Measurements from ENCODE around the gene TSEN54. TPM values are rescaled to one million over a fixed set of nuclear protein-coding genes. Genes with fewer than 3 reads are reported as not detected.
A peak's percentile ranks its signal among the peaks of the same experiment; 100 is the strongest.

Gene TSEN54
- total RNA-seq, 1 experiment from 2014 or later: 87.3 TPM

DNA sequence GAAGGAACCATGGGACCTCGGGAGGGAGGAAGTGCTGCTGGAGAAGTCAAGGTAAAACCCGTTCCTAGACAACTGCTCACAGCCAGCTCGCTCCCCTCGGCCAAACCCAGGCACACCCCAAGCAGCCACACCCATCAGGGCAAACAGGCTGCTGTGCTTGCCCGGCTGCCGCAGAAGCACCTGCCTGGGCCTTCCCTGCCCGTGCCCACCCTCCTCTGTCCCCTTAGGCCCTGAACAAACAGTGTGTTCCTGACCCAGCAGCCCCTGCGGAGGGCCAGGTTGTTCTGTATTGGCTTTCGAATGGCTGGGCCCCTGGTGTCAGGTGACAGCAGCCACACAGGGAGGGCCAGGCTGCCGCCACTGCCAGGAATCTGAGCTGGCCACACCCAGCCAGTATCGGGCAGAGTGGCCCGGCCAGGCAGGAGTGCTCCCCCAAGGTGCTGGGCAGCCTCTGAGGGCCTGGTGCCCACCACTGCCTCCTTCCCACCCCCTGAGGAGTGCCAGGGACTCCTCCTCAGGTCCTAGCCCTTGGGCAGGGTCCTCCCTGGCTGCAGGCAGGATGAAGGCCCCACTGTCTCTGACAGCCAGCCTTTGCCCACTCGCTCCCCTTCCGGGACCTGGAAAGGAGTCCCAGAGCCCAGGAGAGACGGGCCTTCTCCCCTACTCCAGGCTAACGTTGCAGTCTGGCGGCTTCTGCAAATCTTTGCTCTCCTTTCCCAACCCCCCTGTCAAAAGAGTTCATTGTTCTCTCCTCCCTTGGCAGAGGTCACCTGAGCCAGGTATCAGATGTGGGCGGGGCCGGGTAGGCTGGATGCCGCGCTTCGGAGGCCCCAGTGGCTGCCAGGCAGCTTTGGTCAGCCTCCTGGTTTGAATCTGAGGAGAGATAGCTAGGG, 33.2 kb downstream of the TSEN54 start:
- Histone ChIP-seq H3K4me3 (replicated peaks in 1 of 2; ENCODE audit: low read depth in 1 of 2, low read length in 2 of 2) (peak overlapping the region; percentile 50 to 58), H3K4me1 (ENCODE audit: control insufficient read depth in 1 of 2, insufficient read depth in 2 of 2, low read length in 2 of 2) (peaks cover 33 to 39% of the 10 kb centered on the region in 2 experiments), H3K9me2 (ENCODE audit: insufficient read depth) (no peaks in the 10 kb centered on the region), H3K36me3 (ENCODE audit: control insufficient read depth in 1 of 2, insufficient read depth in 2 of 2, low read length in 2 of 2) (no peaks in the 10 kb centered on the region; a peak in 1 of 4 replicates), H3K27me3 (ENCODE audit: insufficient read depth, low read length) (no peaks in the 10 kb centered on the region), H3K79me2 (ENCODE audit: insufficient read depth, low read length) (peaks cover 16% of the 10 kb centered on the region; the same call in 1 of the 2 replicates), H3K9me3 (ENCODE audit: control insufficient read depth in 1 of 2, insufficient read depth in 1 of 2, low read depth in 1 of 2, low read length in 2 of 2) (no peaks in the 10 kb centered on the region), H4K20me1 (ENCODE audit: insufficient read depth) (no peaks in the 10 kb centered on the region), H3K27ac (ENCODE audit: low read depth, low read length) (peak overlapping the region; percentile 95), H3K9ac (ENCODE audit: low read length) (peak overlapping the region; percentile 69), H2AFZ (ENCODE audit: low read depth, low read length, poor library complexity, severe bottlenecking) (no peak overlapping the region), H3K4me2 (ENCODE audit: low read length) (peak overlapping the region; percentile 93)
- DNase-seq (ENCODE audit: low read depth, low spot score): peak; percentile 63
- ChIA-PET RAD21 (ENCODE audit: low non-redundant PET in 1 of 2, low total read pairs in 2 of 2, uncharacterized antibody in 2 of 2, unreplicated experiment in 2 of 2) (interaction anchor here (0.7 to 1.4 kb wide), 4 partner anchors 23 to 33 kb away, joined by 3 to 10 read pairs (median 4); partner anchors contain the start of genes LLGL2 (in 1 of the 2) and TSEN54 (in 1 of the 2)), POLR2A (interaction anchor here (1.3 to 1.4 kb wide), 3 partner anchors 10 to 24 kb away, joined by 4 to 5 read pairs (median 4); partner anchors contain the start of gene LLGL2), CTCF (interaction anchor here (0.7 to 1.6 kb wide), 4 partner anchors 24 to 84 kb away, joined by 3 to 11 read pairs (median 8); partner anchors contain the start of genes LLGL2, SMIM5 and TSEN54)
- intact Hi-C loops (cut with micrococcal nuclease): no loop called here
- TF ChIP-seq SP1 (IDR thresholded peaks at IDR 0.05; ENCODE audit: low read depth) (peak; percentile 75; the same call in 1 of the 2 replicates), CEBPB (IDR thresholded peaks at IDR 0.05; ENCODE audit: low read depth) (no peak), FOSL1 (IDR thresholded peaks at IDR 0.05; ENCODE audit: low read depth) (no peak), JUND (IDR thresholded peaks at IDR 0.05) (no peak), ELF1 (IDR thresholded peaks at IDR 0.05; ENCODE audit: borderline replicate concordance, low read depth) (no peak), TCF7L2 (IDR thresholded peaks at IDR 0.05; ENCODE audit: borderline replicate concordance, extremely low read depth, insufficient read depth, insufficient read length) (peak; percentile 32), POLR2AphosphoS5 (IDR thresholded peaks at IDR 0.05; ENCODE audit: low read depth, low read length) (peak; percentile 86), SIN3A (IDR thresholded peaks at IDR 0.05; ENCODE audit: low read depth) (no peak), ZNF274 (IDR thresholded peaks at IDR 0.05; ENCODE audit: low read depth, low read length) (no peak), POLR2A (IDR thresholded peaks at IDR 0.05; ENCODE audit: borderline replicate concordance, extremely low read depth, insufficient read depth, insufficient read length) (peak; percentile 76), ZFX (IDR thresholded peaks at IDR 0.05) (peak; percentile 74; the same call in 1 of the 2 replicates)
- TF ChIP-seq, protein P1, sequence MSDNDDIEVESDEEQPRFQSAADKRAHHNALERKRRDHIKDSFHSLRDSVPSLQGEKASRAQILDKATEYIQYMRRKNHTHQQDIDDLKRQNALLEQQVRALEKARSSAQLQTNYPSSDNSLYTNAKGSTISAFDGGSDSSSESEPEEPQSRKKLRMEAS (IDR thresholded peaks at IDR 0.05): peak; percentile 79
- TF ChIP-seq, protein P2, sequence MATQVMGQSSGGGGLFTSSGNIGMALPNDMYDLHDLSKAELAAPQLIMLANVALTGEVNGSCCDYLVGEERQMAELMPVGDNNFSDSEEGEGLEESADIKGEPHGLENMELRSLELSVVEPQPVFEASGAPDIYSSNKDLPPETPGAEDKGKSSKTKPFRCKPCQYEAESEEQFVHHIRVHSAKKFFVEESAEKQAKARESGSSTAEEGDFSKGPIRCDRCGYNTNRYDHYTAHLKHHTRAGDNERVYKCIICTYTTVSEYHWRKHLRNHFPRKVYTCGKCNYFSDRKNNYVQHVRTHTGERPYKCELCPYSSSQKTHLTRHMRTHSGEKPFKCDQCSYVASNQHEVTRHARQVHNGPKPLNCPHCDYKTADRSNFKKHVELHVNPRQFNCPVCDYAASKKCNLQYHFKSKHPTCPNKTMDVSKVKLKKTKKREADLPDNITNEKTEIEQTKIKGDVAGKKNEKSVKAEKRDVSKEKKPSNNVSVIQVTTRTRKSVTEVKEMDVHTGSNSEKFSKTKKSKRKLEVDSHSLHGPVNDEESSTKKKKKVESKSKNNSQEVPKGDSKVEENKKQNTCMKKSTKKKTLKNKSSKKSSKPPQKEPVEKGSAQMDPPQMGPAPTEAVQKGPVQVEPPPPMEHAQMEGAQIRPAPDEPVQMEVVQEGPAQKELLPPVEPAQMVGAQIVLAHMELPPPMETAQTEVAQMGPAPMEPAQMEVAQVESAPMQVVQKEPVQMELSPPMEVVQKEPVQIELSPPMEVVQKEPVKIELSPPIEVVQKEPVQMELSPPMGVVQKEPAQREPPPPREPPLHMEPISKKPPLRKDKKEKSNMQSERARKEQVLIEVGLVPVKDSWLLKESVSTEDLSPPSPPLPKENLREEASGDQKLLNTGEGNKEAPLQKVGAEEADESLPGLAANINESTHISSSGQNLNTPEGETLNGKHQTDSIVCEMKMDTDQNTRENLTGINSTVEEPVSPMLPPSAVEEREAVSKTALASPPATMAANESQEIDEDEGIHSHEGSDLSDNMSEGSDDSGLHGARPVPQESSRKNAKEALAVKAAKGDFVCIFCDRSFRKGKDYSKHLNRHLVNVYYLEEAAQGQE (IDR thresholded peaks at IDR 0.05; ENCODE audit: low read depth): no peak
- TF ChIP-seq, protein P3, sequence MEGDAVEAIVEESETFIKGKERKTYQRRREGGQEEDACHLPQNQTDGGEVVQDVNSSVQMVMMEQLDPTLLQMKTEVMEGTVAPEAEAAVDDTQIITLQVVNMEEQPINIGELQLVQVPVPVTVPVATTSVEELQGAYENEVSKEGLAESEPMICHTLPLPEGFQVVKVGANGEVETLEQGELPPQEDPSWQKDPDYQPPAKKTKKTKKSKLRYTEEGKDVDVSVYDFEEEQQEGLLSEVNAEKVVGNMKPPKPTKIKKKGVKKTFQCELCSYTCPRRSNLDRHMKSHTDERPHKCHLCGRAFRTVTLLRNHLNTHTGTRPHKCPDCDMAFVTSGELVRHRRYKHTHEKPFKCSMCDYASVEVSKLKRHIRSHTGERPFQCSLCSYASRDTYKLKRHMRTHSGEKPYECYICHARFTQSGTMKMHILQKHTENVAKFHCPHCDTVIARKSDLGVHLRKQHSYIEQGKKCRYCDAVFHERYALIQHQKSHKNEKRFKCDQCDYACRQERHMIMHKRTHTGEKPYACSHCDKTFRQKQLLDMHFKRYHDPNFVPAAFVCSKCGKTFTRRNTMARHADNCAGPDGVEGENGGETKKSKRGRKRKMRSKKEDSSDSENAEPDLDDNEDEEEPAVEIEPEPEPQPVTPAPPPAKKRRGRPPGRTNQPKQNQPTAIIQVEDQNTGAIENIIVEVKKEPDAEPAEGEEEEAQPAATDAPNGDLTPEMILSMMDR (IDR thresholded peaks at IDR 0.05 in 2 of 3, conservative IDR thresholded peaks at IDR 0.05 in 1 of 3; ENCODE audit: borderline replicate concordance in 1 of 3, insufficient read depth in 1 of 3, low read depth in 2 of 3, low read length in 2 of 3): no peak
- peak; percentile 94 for ATAC-seq
- BruUV-seq (replicated peaks): no TSS peak
